ENCODE results near the gene PSEN1. TPM values are rescaled to one million over a fixed set of nuclear protein-coding genes. Genes with fewer than 3 reads are reported as not detected.

PSEN1 gene
- total RNA-seq, 1 experiment from 2014 or later: 23.5 TPM

DNA sequence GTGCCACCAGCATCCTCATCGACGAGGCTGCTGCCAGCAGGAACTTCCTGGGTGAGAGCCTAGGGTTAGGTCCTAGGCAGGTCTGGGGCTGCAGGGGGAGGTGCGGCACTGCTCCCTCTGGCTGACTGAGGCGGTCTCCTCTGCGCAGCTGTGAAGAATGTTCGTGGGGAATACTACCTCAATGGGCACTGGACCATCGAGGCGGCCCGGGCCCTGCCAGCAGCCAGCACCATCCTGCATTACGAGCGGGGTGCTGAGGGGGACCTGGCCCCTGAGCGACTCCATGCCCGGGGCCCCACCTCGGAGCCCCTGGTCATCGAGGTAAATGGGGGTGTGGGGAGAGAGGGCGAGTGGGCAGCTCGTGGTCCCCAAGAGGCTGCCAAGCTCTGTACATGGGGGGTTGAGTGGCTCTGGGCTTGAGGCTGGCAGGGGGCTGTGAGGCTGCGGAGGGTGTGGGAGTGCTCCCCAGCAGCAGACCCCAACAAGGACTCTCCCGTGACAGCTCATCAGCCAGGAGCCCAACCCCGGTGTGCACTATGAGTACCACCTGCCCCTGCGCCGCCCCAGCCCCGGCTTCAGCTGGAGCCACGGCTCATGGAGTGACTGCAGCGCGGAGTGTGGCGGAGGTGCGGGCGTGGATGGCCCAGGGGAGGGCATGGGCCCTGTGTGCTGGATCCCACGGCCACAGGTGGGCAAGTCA lies 115.4 kb downstream of the PSEN1 start:
- Histone ChIP-seq H3K27ac (no peak overlapping the region), H3K9me3 (replicated peaks) (no peaks in the 10 kb centered on the region), H3K4me3 (no peak overlapping the region), H3K36me3 (no peaks in the 10 kb centered on the region), H3K4me1 (replicated peaks) (0 out of 2 replicates have a peak, but pooled peaks cover 7% of the 10 kb centered on the region), H3K27me3 (replicated peaks) (no peaks in the 10 kb centered on the region)
- no peak for DNase-seq (ENCODE audit: low read depth in 1 of 2, low spot score in 2 of 2)

DNA sequence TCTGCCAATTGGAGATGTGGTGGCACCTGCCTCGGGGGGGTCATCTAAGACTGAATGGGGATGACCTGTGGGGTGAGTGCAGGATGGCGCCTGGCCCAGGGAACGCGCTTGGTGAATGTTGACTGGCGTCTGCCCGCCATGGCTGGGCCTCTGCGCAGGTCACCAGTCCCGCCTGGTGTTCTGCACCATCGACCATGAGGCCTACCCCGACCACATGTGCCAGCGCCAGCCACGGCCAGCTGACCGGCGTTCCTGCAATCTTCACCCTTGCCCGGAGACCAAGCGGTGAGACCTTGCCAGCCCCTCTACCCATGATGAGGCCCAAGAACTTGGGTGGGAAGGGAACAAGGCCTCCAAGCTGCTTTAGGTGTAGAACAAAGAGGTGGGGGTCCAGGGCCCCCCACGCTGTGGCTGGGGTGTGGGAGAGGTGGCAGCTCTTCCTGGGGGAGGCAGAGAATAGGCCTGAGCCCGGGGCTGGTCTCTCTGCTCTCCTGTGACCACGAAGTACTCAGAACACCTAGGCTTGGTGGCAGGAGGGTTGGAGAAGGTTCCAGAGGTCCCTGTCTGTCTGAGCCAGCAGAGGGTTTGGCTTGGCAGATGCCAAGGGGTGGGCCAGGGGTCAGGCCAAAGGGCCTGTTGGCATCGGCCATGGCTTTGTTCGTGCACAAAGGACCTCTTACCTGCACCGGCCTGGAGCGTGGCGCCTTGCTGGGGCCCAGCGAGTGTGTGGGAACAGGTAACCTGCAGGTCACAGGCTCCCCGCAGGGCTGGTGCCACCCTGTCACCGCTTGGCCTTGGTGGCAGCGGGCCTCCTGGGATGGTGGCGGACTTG lies 116.4 kb downstream of the PSEN1 start:
- Histone ChIP-seq H3K36me3 (no peaks in the 10 kb centered on the region), H3K9me3 (replicated peaks) (no peaks in the 10 kb centered on the region), H3K27ac (no peak overlapping the region), H3K27me3 (replicated peaks) (no peaks in the 10 kb centered on the region), H3K4me1 (replicated peaks) (0 out of 2 replicates have a peak, but pooled peaks cover 4% of the 10 kb centered on the region), H3K4me3 (no peak overlapping the region)
- DNase-seq (ENCODE audit: low read depth in 1 of 2, low spot score in 2 of 2): no peak

DNA sequence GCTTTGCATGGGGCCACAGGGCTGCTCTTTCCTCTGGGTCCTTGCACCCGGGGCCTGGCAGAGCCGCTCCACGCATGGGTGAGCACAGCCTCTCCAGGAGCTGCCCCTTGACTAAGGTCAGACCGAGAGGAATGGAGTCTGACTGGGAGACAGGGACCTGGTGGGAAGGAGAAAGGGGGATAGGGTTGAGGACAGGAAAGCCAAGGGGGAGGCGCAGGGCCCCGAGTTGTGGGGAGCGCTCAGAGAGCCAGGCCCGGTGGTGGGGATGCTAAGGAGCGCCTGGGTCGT lies 117.0 kb downstream of the PSEN1 start:
- Histone ChIP-seq H3K4me1 (replicated peaks) (0 out of 2 replicates have a peak, but pooled peaks cover 4% of the 10 kb centered on the region), H3K27me3 (replicated peaks) (no peaks in the 10 kb centered on the region), H3K9me3 (replicated peaks) (no peaks in the 10 kb centered on the region), H3K27ac (no peak overlapping the region), H3K36me3 (no peaks in the 10 kb centered on the region), H3K4me3 (no peak overlapping the region)
- DNase-seq (ENCODE audit: low read depth in 1 of 2, low spot score in 2 of 2): no peak

- H3K4me3 ChIP-seq: no peak overlapping the region
- no peak for DNase-seq (ENCODE audit: low read depth in 1 of 2, low spot score in 2 of 2)
- no peaks in the 10 kb centered on the region for H3K36me3 ChIP-seq
These were observed 117.4 kb downstream of the PSEN1 start for GRCh38 chr14:73253721-73254120.

GRCh38 chr14:73254247-73255004 lies 118.1 kb downstream of the PSEN1 start:
- Histone ChIP-seq H3K4me1 (replicated peaks) (no peaks in the 10 kb centered on the region), H3K27ac (no peak overlapping the region)

More at GRCh38 chr14:73253721-73254120, 117.4 kb downstream of the PSEN1 start:
- Histone ChIP-seq H3K4me1 (replicated peaks) (no peaks in the 10 kb centered on the region), H3K27me3 (replicated peaks) (no peaks in the 10 kb centered on the region), H3K27ac (no peak overlapping the region), H3K9me3 (replicated peaks) (no peaks in the 10 kb centered on the region)

GRCh38 chr14:73255005-73255400 lies 118.7 kb downstream of the PSEN1 start:
- DNase-seq (ENCODE audit: low read depth in 1 of 2, low spot score in 2 of 2): no peak
- Histone ChIP-seq H3K4me1 (replicated peaks) (no peaks in the 10 kb centered on the region), H3K36me3 (no peaks in the 10 kb centered on the region), H3K4me3 (no peak overlapping the region), H3K27me3 (replicated peaks) (no peaks in the 10 kb centered on the region), H3K27ac (no peak overlapping the region), H3K9me3 (replicated peaks) (no peaks in the 10 kb centered on the region)

More at GRCh38 chr14:73254247-73255004, 118.1 kb downstream of the PSEN1 start:
- Histone ChIP-seq H3K36me3 (no peaks in the 10 kb centered on the region), H3K4me3 (no peak overlapping the region), H3K27me3 (replicated peaks) (no peaks in the 10 kb centered on the region), H3K9me3 (replicated peaks) (no peaks in the 10 kb centered on the region)
- DNase-seq (ENCODE audit: low read depth in 1 of 2, low spot score in 2 of 2): no peak

DNA sequence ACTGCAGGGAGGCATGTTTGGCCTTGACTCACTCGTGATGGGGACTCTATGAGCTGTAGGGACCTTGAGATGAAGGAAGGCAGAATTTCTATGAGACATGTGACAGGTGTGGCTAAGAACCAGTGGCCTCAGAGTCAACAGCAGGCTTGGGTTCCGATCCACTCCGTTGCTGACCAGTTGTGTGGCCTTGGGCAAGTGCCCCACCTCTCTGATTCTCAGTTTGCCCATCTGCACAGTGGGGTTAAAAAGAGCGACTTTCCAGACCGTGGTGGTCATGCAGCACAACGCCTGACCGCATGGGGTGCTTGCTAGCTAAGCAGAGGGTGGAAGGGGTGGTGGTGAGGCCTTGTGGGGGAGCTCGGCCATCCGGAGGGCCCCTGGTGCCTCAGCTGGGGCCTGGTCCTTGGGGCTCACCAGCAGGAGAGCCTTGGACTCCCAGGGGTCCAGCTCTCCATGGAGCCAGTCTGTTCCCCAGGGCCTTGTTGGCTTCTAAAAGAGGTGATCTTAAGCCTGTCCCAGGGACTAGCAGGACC lies 119.5 kb downstream of the PSEN1 start:
- Histone ChIP-seq H3K27me3 (replicated peaks) (no peaks in the 10 kb centered on the region), H3K36me3 (no peaks in the 10 kb centered on the region), H3K27ac (no peak overlapping the region), H3K9me3 (replicated peaks) (no peaks in the 10 kb centered on the region), H3K4me1 (replicated peaks) (no peaks in the 10 kb centered on the region), H3K4me3 (no peak overlapping the region)
- no peak for DNase-seq (ENCODE audit: low read depth in 1 of 2, low spot score in 2 of 2)

- Histone ChIP-seq H3K4me3 (no peak overlapping the region), H3K36me3 (no peaks in the 10 kb centered on the region), H3K9me3 (replicated peaks) (no peaks in the 10 kb centered on the region), H3K4me1 (replicated peaks) (no peaks in the 10 kb centered on the region), H3K27me3 (replicated peaks) (no peaks in the 10 kb centered on the region), H3K27ac (no peak overlapping the region)
- no peak for DNase-seq (ENCODE audit: low read depth in 1 of 2, low spot score in 2 of 2)
These were observed 121.8 kb downstream of the PSEN1 start for GRCh38 chr14:73258076-73258475.

GRCh38 chr14:73258845-73259611 lies 122.7 kb downstream of the PSEN1 start:
- no peak for DNase-seq (ENCODE audit: low read depth in 1 of 2, low spot score in 2 of 2)
- Histone ChIP-seq H3K27me3 (replicated peaks) (no peaks in the 10 kb centered on the region), H3K27ac (no peak overlapping the region), H3K4me3 (no peak overlapping the region), H3K4me1 (replicated peaks) (no peaks in the 10 kb centered on the region), H3K36me3 (no peaks in the 10 kb centered on the region), H3K9me3 (replicated peaks) (no peaks in the 10 kb centered on the region)

DNA sequence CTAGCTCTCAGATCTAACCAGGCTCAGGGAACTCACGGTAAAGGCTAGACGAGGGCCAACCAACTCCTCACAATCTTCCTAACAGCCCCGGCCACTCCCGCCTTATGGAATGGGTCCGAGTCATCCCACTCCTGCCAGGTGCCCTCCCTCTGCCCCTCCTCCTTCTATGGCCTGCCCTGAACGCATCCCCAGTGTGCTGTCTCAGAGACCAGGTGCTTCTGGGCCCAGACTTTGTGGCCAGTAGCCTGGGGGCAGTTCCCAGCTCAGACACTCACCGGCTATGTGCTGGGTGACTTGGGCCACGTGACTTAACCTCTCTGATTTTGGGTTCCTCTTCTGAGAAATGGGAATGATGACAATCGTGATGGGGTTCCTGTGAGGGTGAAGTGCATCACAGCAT lies 123.5 kb downstream of the PSEN1 start:
- no peaks in the 10 kb centered on the region; the same call in 1 of the 2 replicates for H3K36me3 ChIP-seq
- no peaks in the 10 kb centered on the region for H3K4me1 ChIP-seq (replicated peaks)
- no peaks in the 10 kb centered on the region for H3K27me3 ChIP-seq (replicated peaks)
- DNase-seq (ENCODE audit: low read depth in 1 of 2, low spot score in 2 of 2): no peak
- no peaks in the 10 kb centered on the region for H3K9me3 ChIP-seq (replicated peaks)
- H3K4me3 ChIP-seq: no peak overlapping the region
- no peak overlapping the region for H3K27ac ChIP-seq

DNA sequence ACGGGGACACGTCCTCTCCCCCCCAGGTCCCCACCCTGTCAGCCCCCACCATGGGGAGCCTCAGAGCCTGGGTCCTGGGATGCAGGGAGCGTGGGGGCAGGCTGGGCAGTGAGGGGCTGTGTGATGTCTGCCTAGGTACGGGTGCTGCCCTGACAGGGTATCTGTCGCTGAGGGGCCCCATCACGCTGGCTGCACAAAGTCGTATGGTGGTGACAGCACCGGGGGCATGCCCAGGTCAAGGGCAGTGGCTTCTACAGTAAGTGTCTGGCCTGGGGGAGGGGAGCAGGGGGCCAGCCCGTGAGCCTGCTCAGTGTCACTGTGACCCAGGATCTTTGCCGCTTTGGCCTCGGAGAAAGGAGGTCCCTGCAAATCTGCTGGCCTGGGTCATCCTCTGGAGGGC lies 124.3 kb downstream of the PSEN1 start:
- Histone ChIP-seq H3K27ac (no peak overlapping the region), H3K27me3 (replicated peaks) (no peaks in the 10 kb centered on the region), H3K4me1 (replicated peaks) (no peaks in the 10 kb centered on the region), H3K36me3 (no peaks in the 10 kb centered on the region; the same call in 1 of the 2 replicates), H3K4me3 (no peak overlapping the region), H3K9me3 (replicated peaks) (no peaks in the 10 kb centered on the region)
- DNase-seq (ENCODE audit: low read depth in 1 of 2, low spot score in 2 of 2): no peak

DNA sequence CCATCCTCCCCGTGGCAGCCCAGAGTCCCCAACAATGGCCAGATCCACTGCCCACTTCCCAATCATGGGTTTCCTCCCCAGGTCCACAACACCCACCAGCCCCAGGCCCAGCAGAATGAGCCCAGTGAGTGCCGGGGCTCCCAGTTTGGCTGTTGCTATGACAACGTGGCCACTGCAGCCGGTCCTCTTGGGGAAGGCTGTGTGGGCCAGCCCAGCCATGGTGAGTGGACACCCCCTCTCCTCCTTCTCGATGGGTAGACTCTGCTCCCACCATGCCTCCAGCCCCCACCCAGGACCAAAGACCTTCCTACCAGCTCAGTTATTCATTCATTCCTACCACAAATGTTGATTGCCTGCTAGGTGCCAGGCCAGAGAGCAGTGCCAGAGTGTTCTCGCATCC lies 124.8 kb downstream of the PSEN1 start:
- DNase-seq (ENCODE audit: low read depth in 1 of 2, low spot score in 2 of 2): no peak
- no peak overlapping the region for H3K4me3 ChIP-seq
- H3K4me1 ChIP-seq (replicated peaks): no peaks in the 10 kb centered on the region
- no peak overlapping the region for H3K27ac ChIP-seq
- H3K27me3 ChIP-seq (replicated peaks): no peaks in the 10 kb centered on the region
- no peaks in the 10 kb centered on the region; the same call in 1 of the 2 replicates for H3K36me3 ChIP-seq
- no peaks in the 10 kb centered on the region for H3K9me3 ChIP-seq (replicated peaks)

All from SJSA1 (cell line).